ENCODE results near the gene CYP1B1. TPM values are rescaled to one million over a fixed set of nuclear protein-coding genes. Genes with fewer than 3 reads are reported as not detected.

Gene CYP1B1
- polyA plus RNA-seq, 1 donor (not counting 4 experiments of a cell fraction or from before 2014, with no cell fraction given) = 1.6 TPM

GRCh38 chr2:38039121-38039910 is 36.6 kb downstream of the CYP1B1 start:
- no peaks in the 10 kb centered on the region for H3K79me2 ChIP-seq (ENCODE audit: control insufficient read depth, insufficient read depth, low read length)
- peaks cover 24% of the 10 kb centered on the region for H3K27me3 ChIP-seq (ENCODE audit: control insufficient read depth, extremely low read depth, insufficient read depth, low read length)
- FAIRE-seq (no peak), DNase-seq (ENCODE audit: low read depth, low spot score) (no peak)
- no peak overlapping the region for H3K27ac ChIP-seq (ENCODE audit: control insufficient read depth, insufficient read depth, low read length)
- no peak overlapping the region for H3K4me3 ChIP-seq (ENCODE audit: control insufficient read depth in 2 of 3, extremely low read depth in 1 of 3, insufficient read depth in 2 of 3, low read depth in 1 of 3, low read length in 3 of 3)
- H4K20me1 ChIP-seq (ENCODE audit: control insufficient read depth, extremely low read depth, insufficient read depth, low read length) = no peaks in the 10 kb centered on the region
- H3K4me2 ChIP-seq (ENCODE audit: control insufficient read depth, extremely low read depth, insufficient read depth, low read depth, low read length) = peak overlapping the region; percentile 4
- no peaks in the 10 kb centered on the region for H3K9me3 ChIP-seq (ENCODE audit: control insufficient read depth, low read depth, low read length)
- H3K9me1 ChIP-seq (ENCODE audit: control insufficient read depth, extremely low read depth, insufficient read depth, low read length) = no peaks in the 10 kb centered on the region
- no peak overlapping the region for H3K9ac ChIP-seq (ENCODE audit: control insufficient read depth, extremely low read depth, insufficient read depth, low read length)
- H3K36me3 ChIP-seq (ENCODE audit: control insufficient read depth in 2 of 2, extremely low read depth in 1 of 2, insufficient read depth in 2 of 2, low read length in 2 of 2) = no peaks in the 10 kb centered on the region
- TF ChIP-seq, protein P1, sequence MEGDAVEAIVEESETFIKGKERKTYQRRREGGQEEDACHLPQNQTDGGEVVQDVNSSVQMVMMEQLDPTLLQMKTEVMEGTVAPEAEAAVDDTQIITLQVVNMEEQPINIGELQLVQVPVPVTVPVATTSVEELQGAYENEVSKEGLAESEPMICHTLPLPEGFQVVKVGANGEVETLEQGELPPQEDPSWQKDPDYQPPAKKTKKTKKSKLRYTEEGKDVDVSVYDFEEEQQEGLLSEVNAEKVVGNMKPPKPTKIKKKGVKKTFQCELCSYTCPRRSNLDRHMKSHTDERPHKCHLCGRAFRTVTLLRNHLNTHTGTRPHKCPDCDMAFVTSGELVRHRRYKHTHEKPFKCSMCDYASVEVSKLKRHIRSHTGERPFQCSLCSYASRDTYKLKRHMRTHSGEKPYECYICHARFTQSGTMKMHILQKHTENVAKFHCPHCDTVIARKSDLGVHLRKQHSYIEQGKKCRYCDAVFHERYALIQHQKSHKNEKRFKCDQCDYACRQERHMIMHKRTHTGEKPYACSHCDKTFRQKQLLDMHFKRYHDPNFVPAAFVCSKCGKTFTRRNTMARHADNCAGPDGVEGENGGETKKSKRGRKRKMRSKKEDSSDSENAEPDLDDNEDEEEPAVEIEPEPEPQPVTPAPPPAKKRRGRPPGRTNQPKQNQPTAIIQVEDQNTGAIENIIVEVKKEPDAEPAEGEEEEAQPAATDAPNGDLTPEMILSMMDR (optimal IDR thresholded peaks at IDR 0.05 in 1 of 3, IDR thresholded peaks at IDR 0.05 in 1 of 3, conservative IDR thresholded peaks at IDR 0.05 in 1 of 3; ENCODE audit: extremely low read depth in 1 of 3, insufficient read depth in 2 of 3, low read length in 3 of 3) = no peak
- TF ChIP-seq EZH2 (IDR thresholded peaks at IDR 0.05; ENCODE audit: low read length) = no peak
- H3K4me1 ChIP-seq (ENCODE audit: control insufficient read depth, extremely low read depth, insufficient read depth, low read length) = peaks cover 15% of the 10 kb centered on the region
- no peak overlapping the region for H2AFZ ChIP-seq (ENCODE audit: control insufficient read depth, low read length)
- dilution Hi-C loops (cut with MboI; ENCODE audit: extremely low pct_ligation_motif_present, low sequenced_read_pairs) = no loop called here

- TF ChIP-seq EZH2 (IDR thresholded peaks at IDR 0.05; ENCODE audit: low read length) = no peak
- TF ChIP-seq, protein P1 (optimal IDR thresholded peaks at IDR 0.05 in 1 of 3, IDR thresholded peaks at IDR 0.05 in 1 of 3, conservative IDR thresholded peaks at IDR 0.05 in 1 of 3; ENCODE audit: extremely low read depth in 1 of 3, insufficient read depth in 2 of 3, low read length in 3 of 3) = no peak
- H3K27me3 ChIP-seq (ENCODE audit: control insufficient read depth, extremely low read depth, insufficient read depth, low read length) = peaks cover 24% of the 10 kb centered on the region
- peak overlapping the region; percentile 83 for H3K4me2 ChIP-seq (ENCODE audit: control insufficient read depth, extremely low read depth, insufficient read depth, low read depth, low read length)
- H3K79me2 ChIP-seq (ENCODE audit: control insufficient read depth, insufficient read depth, low read length) = no peaks in the 10 kb centered on the region
- H3K4me3 ChIP-seq (ENCODE audit: control insufficient read depth in 2 of 3, extremely low read depth in 1 of 3, insufficient read depth in 2 of 3, low read depth in 1 of 3, low read length in 3 of 3) = peak overlapping the region in 1 of 3 experiments; percentile 29
- no peak for DNase-seq (ENCODE audit: low read depth, low spot score)
- peaks cover 15% of the 10 kb centered on the region for H3K4me1 ChIP-seq (ENCODE audit: control insufficient read depth, extremely low read depth, insufficient read depth, low read length)
- H3K9me3 ChIP-seq (ENCODE audit: control insufficient read depth, low read depth, low read length) = no peaks in the 10 kb centered on the region
- H2AFZ ChIP-seq (ENCODE audit: control insufficient read depth, low read length) = no peak overlapping the region
- dilution Hi-C loops (cut with MboI; ENCODE audit: extremely low pct_ligation_motif_present, low sequenced_read_pairs) = no loop called here
- FAIRE-seq = no peak
- H3K9ac ChIP-seq (ENCODE audit: control insufficient read depth, extremely low read depth, insufficient read depth, low read length) = no peak overlapping the region
- no peaks in the 10 kb centered on the region for H3K36me3 ChIP-seq (ENCODE audit: control insufficient read depth in 2 of 2, extremely low read depth in 1 of 2, insufficient read depth in 2 of 2, low read length in 2 of 2)
- no peaks in the 10 kb centered on the region for H3K9me1 ChIP-seq (ENCODE audit: control insufficient read depth, extremely low read depth, insufficient read depth, low read length)
- no peaks in the 10 kb centered on the region for H4K20me1 ChIP-seq (ENCODE audit: control insufficient read depth, extremely low read depth, insufficient read depth, low read length)
- H3K27ac ChIP-seq (ENCODE audit: control insufficient read depth, insufficient read depth, low read length) = no peak overlapping the region
Measured at GRCh38 chr2:38038682-38039081, 37.3 kb downstream of the CYP1B1 start.
